Chondrocyte (in vitro differentiated cells): ENCODE data around the gene PCNT. TPM values are rescaled to one million over a fixed set of nuclear protein-coding genes. Genes with fewer than 3 reads are reported as not detected.

Source experiments
- DNase-seq: peaks from one replicate; pipeline ENCODE4 v3.0.0; 2021; ENCODE audit warnings: mixed read lengths, low spot score
- H3K27ac Mint-ChIP-seq: one replicate; pipeline ENCODE4 v1.8.0; 2021; ENCODE audit warnings: mild to moderate bottlenecking, moderate library complexity, mixed read lengths; ENCODE audit not compliant: unreplicated experiment
- H3K27me3 Mint-ChIP-seq: 2 replicates; pipeline ENCODE4 v1.8.0; 2021; ENCODE audit warnings: low read depth, mixed read lengths
- H3K36me3 Mint-ChIP-seq: 2 replicates; pipeline ENCODE4 v1.8.0; 2021; ENCODE audit warnings: low read depth, mixed read lengths
- H3K4me1 Mint-ChIP-seq: 2 replicates; pipeline ENCODE4 v1.8.0; 2021; ENCODE audit warnings: low read depth, mild to moderate bottlenecking, mixed read lengths
- H3K4me3 Mint-ChIP-seq: one replicate; pipeline ENCODE4 v1.8.0; 2021; ENCODE audit warnings: mild to moderate bottlenecking, moderate library complexity, mixed read lengths; ENCODE audit not compliant: unreplicated experiment
- H3K9me3 Mint-ChIP-seq: 2 replicates; pipeline ENCODE4 v1.8.0; 2021; ENCODE audit warnings: low read depth, mixed read lengths
- CTCF ChIP-seq: fragments of 200-600 bp; sonication (generic); IDR thresholded peaks from 2 replicates; pipeline ENCODE4 v1.5.0; 2021; ENCODE audit warnings: antibody characterized with exemption, mild to moderate bottlenecking, moderate library complexity
- total RNA-seq: library from RNA; stranded (reverse); gene quantifications from 3 replicates; pipeline ENCODE4 v1.2.1, GENCODE V29; 2021

The PCNT gene
- total RNA-seq, 1 donor from 2014 or later, result 29.9 TPM

GRCh38 chr21:46329796-46330195 lies 5.8 kb downstream of the PCNT start:
- no peak overlapping the region for H3K27ac Mint-ChIP-seq
- no peak overlapping the region for H3K4me3 Mint-ChIP-seq
- no peaks in the 10 kb centered on the region for H3K9me3 Mint-ChIP-seq
- DNase-seq, result no peak
- peaks cover 26% of the 10 kb centered on the region for H3K4me1 Mint-ChIP-seq
- no peak for TF ChIP-seq CTCF
- peaks cover 3% of the 10 kb centered on the region for H3K36me3 Mint-ChIP-seq
- H3K27me3 Mint-ChIP-seq, result no peaks in the 10 kb centered on the region

- no peak for DNase-seq
- H3K27ac Mint-ChIP-seq, result no peak overlapping the region
- H3K36me3 Mint-ChIP-seq, result peaks cover 23% of the 10 kb centered on the region
- no peak for TF ChIP-seq CTCF
- no peak overlapping the region for H3K4me3 Mint-ChIP-seq
- no peaks in the 10 kb centered on the region for H3K27me3 Mint-ChIP-seq
- H3K4me1 Mint-ChIP-seq, result peaks cover 12% of the 10 kb centered on the region
- H3K9me3 Mint-ChIP-seq, result no peaks in the 10 kb centered on the region
Measured at GRCh38 chr21:46334351-46335140, 10.6 kb downstream of the PCNT start.

- no peaks in the 10 kb centered on the region for H3K9me3 Mint-ChIP-seq
- no peaks in the 10 kb centered on the region for H3K27me3 Mint-ChIP-seq
- no peak for DNase-seq
Measured at GRCh38 chr21:46336603-46337002, 12.6 kb downstream of the PCNT start.

GRCh38 chr21:46340998-46341397 lies 17.0 kb downstream of the PCNT start:
- no peak for TF ChIP-seq CTCF
- no peak overlapping the region for H3K27ac Mint-ChIP-seq
- H3K4me1 Mint-ChIP-seq, result peaks cover 3% of the 10 kb centered on the region
- no peaks in the 10 kb centered on the region for H3K27me3 Mint-ChIP-seq
- peaks cover 29% of the 10 kb centered on the region for H3K36me3 Mint-ChIP-seq
- H3K4me3 Mint-ChIP-seq, result no peak overlapping the region
- DNase-seq, result no peak
- H3K9me3 Mint-ChIP-seq, result no peaks in the 10 kb centered on the region

More at GRCh38 chr21:46336603-46337002, 12.6 kb downstream of the PCNT start:
- Mint-ChIP-seq H3K27ac (no peak overlapping the region), H3K4me1 (peaks cover 15% of the 10 kb centered on the region), H3K4me3 (no peak overlapping the region), H3K36me3 (peaks cover 32% of the 10 kb centered on the region)
- no peak for TF ChIP-seq CTCF

GRCh38 chr21:46344219-46344915 lies 20.4 kb downstream of the PCNT start:
- Mint-ChIP-seq H3K4me1 (peaks cover 3% of the 10 kb centered on the region), H3K4me3 (no peak overlapping the region), H3K9me3 (no peaks in the 10 kb centered on the region), H3K36me3 (peaks cover 23% of the 10 kb centered on the region), H3K27me3 (no peaks in the 10 kb centered on the region), H3K27ac (no peak overlapping the region)
- no peak for DNase-seq
- TF ChIP-seq CTCF, result no peak
